Kidney epithelial cell (primary cell): ENCODE measurements around the gene RASL11B. TPM values are rescaled to one million over a fixed set of nuclear protein-coding genes. Genes with fewer than 3 reads are reported as not detected.

Experiments
- DNase-seq: peaks from one replicate; pipeline ENCODE4 v3.0.0-alpha.2; 2010; ENCODE audit warnings: low read depth
- H3K27me3 ChIP-seq: 2 replicates; pipeline ENCODE4 v1.6.0; 2011; ENCODE audit warnings: low read length; ENCODE audit not compliant: control insufficient read depth, insufficient read depth
- H3K36me3 ChIP-seq: 2 replicates; pipeline ENCODE4 v1.5.1; 2011; ENCODE audit warnings: low read length; ENCODE audit not compliant: control insufficient read depth, insufficient read depth
- H3K4me3 ChIP-seq: 2 replicates; pipeline ENCODE4 v1.5.1; 2011; ENCODE audit warnings: low read depth, mild to moderate bottlenecking, control low read depth, low read length
- total RNA-seq: library from RNA; depleted of rRNA; stranded (reverse); fragments of >200 nt; gene quantifications from 2 replicates; pipeline ENCODE4 v1.2.3, GENCODE V29; 2015
- TF ChIP-seq, protein P1 (sequence below): IDR thresholded peaks from 2 replicates; pipeline ENCODE4 v1.5.1; 2011; ENCODE audit warnings: mild to moderate bottlenecking, moderate library complexity, low read length, control low read depth, inconsistent platforms; ENCODE audit not compliant: insufficient read depth, poor library complexity, severe bottlenecking

The RASL11B gene
- total RNA-seq, 1 donor from 2014 or later: 0.67 TPM

DNA sequence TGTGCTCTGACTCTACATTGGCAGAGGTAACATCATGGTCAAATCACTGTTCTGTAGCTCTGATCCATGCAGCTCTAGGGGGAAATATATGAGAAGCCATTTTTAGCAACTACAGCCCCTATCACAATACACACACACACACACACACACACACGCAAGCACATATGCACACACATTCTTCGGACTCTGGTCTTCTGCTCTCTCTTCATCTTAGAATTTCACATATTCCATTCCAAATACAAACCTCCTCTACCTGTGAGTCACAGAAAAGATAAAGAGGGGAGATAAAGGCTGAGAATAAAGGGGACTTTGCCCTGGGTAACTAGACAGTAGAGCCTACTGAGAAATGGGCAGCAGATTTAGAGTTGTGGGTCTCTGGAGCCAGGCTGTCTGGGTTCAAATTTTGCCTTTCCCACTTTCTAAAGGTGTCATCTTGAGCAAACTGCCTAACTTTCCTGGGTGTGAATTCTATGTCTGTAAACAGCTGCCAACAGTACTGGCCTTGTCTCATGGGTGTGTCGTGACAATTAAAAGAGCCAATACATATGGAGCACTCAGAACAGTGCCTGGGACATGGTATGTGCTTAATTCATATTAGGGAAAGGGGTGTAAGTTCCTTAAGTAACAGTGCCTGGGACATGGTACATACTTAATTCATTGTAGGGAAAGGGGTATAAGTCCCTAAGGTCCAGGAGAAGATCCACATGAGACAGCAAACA, 11.6 kb upstream of the RASL11B start:
- DNase-seq: no peak
- Histone ChIP-seq H3K27me3 (no peaks in the 10 kb centered on the region), H3K4me3 (no peak overlapping the region), H3K36me3 (no peaks in the 10 kb centered on the region)
- TF ChIP-seq, protein P1, sequence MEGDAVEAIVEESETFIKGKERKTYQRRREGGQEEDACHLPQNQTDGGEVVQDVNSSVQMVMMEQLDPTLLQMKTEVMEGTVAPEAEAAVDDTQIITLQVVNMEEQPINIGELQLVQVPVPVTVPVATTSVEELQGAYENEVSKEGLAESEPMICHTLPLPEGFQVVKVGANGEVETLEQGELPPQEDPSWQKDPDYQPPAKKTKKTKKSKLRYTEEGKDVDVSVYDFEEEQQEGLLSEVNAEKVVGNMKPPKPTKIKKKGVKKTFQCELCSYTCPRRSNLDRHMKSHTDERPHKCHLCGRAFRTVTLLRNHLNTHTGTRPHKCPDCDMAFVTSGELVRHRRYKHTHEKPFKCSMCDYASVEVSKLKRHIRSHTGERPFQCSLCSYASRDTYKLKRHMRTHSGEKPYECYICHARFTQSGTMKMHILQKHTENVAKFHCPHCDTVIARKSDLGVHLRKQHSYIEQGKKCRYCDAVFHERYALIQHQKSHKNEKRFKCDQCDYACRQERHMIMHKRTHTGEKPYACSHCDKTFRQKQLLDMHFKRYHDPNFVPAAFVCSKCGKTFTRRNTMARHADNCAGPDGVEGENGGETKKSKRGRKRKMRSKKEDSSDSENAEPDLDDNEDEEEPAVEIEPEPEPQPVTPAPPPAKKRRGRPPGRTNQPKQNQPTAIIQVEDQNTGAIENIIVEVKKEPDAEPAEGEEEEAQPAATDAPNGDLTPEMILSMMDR: no peak

DNA sequence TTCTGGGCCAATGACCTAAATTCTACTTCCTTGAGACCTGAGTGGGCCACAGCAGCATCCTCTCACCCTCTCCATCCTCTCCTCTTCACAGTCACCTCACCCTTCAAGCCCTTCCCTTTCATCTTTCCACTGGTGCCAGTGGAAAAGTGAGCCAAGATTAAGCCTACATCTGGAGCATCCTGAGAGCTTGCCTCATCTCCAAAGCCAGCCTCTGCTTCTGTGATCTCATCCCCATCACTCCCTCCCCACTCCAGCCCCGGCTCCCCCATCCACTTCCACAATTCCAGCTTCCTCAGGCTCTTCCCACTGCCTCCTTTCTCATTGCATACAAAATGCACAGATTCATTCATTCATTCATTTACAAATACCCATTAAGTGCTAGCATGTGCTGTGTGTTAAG, 10.1 kb upstream of the RASL11B start:
- Histone ChIP-seq H3K36me3 (no peaks in the 10 kb centered on the region), H3K4me3 (no peak overlapping the region), H3K27me3 (no peaks in the 10 kb centered on the region)
- no peak for DNase-seq
- TF ChIP-seq, protein P1: no peak

DNA sequence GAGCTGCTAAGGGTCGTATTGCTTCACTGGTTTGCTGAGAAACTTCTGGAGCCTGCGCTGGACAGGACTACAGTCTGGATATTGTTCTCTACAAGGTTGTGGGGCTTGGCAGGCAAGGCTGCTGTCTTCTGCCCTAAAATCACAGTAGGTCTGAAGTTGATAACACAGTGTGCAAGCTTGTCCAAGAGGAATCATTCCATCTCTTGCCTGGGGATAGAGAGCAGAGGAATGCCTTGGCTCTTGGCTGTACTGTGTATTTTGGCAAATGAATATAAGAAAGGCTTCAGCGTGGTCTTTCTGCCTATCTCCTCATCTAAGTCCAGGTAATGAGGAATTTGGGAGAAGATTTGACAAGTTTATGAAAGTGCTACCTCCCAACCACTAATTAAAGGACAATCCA, 9.4 kb upstream of the RASL11B start:
- H3K36me3 ChIP-seq: no peaks in the 10 kb centered on the region
- TF ChIP-seq, protein P1: no peak
- no peak overlapping the region for H3K4me3 ChIP-seq
- H3K27me3 ChIP-seq: no peaks in the 10 kb centered on the region
- DNase-seq: no peak

DNA sequence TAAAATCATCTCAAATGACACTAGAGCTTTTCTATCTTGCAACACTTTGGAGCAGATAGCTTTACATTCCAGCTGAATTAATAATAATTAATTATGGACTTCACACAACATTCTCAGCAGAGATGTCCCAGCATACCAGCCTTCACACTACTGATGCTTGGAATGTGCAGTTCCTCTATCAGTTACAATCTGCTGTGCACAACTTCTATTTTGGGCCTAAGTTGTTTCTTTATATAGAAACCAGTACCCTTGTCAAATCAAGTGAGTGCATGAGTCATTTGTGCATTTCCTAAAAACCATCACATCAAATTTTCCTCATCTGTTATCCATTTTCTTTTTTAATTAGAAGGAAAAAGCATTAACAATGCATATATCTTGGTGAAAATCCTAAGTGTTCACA, 8.8 kb upstream of the RASL11B start:
- Histone ChIP-seq H3K27me3 (no peaks in the 10 kb centered on the region), H3K4me3 (no peak overlapping the region), H3K36me3 (no peaks in the 10 kb centered on the region)
- no peak for DNase-seq
- TF ChIP-seq, protein P1: no peak

DNA sequence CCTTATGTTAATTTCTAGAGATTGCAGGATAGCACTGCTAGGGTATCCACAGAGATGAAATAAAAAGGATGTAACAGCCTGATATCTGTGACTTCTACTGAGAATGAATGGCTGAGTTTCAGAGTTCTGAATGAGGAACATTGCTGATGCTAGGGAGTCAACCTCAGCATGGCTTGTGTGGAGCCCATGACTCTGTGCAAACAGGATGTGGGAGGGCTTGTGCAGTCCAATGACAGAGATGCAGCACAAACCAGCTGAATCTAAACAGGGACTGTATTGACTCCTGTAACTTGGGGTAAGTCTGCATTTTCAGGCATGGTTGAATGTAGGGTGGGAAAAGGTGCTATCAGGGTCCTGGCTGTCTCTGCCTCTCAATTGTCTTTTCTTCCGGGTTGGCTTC, 5.3 kb upstream of the RASL11B start:
- H3K4me3 ChIP-seq: no peak overlapping the region
- peaks cover 8% of the 10 kb centered on the region for H3K27me3 ChIP-seq
- TF ChIP-seq, protein P1: no peak
- no peaks in the 10 kb centered on the region for H3K36me3 ChIP-seq
- DNase-seq: no peak

DNA sequence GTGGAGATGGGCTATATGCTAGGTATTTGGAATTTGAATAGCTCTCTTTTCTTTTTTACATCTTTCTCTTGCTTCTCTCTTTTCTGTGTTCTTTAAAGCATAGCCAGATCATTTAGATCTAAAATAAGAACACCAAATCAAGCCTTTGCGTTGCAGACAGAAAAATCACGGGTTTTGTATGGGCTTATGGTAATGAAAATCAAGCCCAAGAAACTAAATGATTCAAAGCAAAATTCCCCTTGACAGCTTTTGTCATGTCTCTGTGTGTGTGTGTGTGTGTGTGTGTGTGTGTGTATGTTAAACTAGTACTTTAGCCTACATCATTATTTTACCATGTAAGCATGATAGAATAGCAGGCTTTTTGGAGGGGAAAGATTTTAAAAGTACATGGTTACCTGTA, 1.8 kb upstream of the RASL11B start:
- TF ChIP-seq, protein P1: no peak
- H3K36me3 ChIP-seq: no peaks in the 10 kb centered on the region
- H3K27me3 ChIP-seq: peaks cover 12% of the 10 kb centered on the region
- no peak for DNase-seq
- no peak overlapping the region for H3K4me3 ChIP-seq
